LNCaP clone FGC (cell line): ENCODE measurements around the gene D2HGDH.

Source experiments
- DNase-seq: peaks from one replicate; pipeline ENCODE4 v3.0.0-alpha.2; 2011; ENCODE audit warnings: low read depth
- H3K4me3 ChIP-seq: 2 replicates; pipeline ENCODE4 v1.5.1; 2011; ENCODE audit warnings: mild to moderate bottlenecking, low read depth, low read length, control low read depth
- CTCF ChIP-seq: IDR thresholded peaks from 2 replicates; pipeline ENCODE4 v1.5.1; 2012; ENCODE audit warnings: mild to moderate bottlenecking; ENCODE audit not compliant: control insufficient read depth, insufficient read depth; ENCODE audit errors: extremely low read depth

D2HGDH gene

GRCh38 chr2:241734467-241735208 lies at the start of gene D2HGDH:
Gene D2HGDH (plus strand): TSS chr2:241734630. CDS start chr2:241735225, 595 bp downstream.
- no peak for TF ChIP-seq CTCF
- DNase-seq = no peak
- H3K4me3 ChIP-seq = peak within 1 kb of the TSS; percentile 74

GRCh38 chr2:241686324-241686649 lies 48.1 kb upstream of the D2HGDH start:
- DNase-seq = no peak
- H3K4me3 ChIP-seq = peak overlapping the region; percentile 87
- no peak for TF ChIP-seq CTCF

- TF ChIP-seq CTCF = no peak
- DNase-seq = peak; percentile 69
- H3K4me3 ChIP-seq = peak within 1 kb of the TSS; percentile 87
Measured at GRCh38 chr2:241686650-241687425, 47.6 kb upstream of the D2HGDH start, which contains the start of gene DTYMK. Gene DTYMK (minus strand): TSS chr2:241686815. CDS start chr2:241686783, 32 bp downstream.

- TF ChIP-seq CTCF = no peak
- H3K4me3 ChIP-seq = no peak overlapping the region
- no peak for DNase-seq
Measured at GRCh38 chr2:241689306-241689705, 45.1 kb upstream of the D2HGDH start.

GRCh38 chr2:241690202-241690717 lies 44.2 kb upstream of the D2HGDH start:
- TF ChIP-seq CTCF = no peak
- no peak for DNase-seq
- H3K4me3 ChIP-seq = no peak overlapping the region

GRCh38 chr2:241692448-241692847 lies 42.0 kb upstream of the D2HGDH start:
- TF ChIP-seq CTCF = no peak
- DNase-seq = no peak
- H3K4me3 ChIP-seq = no peak overlapping the region
